HCT116 (cell line): ENCODE data around the gene HMGXB4. TPM values are rescaled to one million over a fixed set of nuclear protein-coding genes. Genes with fewer than 3 reads are reported as not detected.

Source experiments
- ATAC-seq: fragments of 200-7000 bp; cut with Tn5 transposase; 2 replicates; pipeline ENCODE4 v1.9.1; 2020; ENCODE audit warnings: mild to moderate bottlenecking, moderate library complexity
- BruUV-seq: library from RNA; stranded (reverse); fragments of 400-500 nt; replicated peaks from 2 replicates; lab custom pipeline; 2021; lab: Mats Ljungman, UMichigan
- CTCF ChIA-PET: fragments of 300-600 bp; sonication (Branson Sonifier 250); formaldehyde crosslinking; loops from one replicate; lab custom pipeline; 2021; ENCODE audit warnings: antibody characterized with exemption; lab: Charles Lee
- POLR2A ChIA-PET: fragments of 300-600, 350-600 bp; sonication (Branson Sonifier 250); formaldehyde crosslinking; loops from one replicate; lab custom pipeline; 2021; ENCODE audit warnings: antibody characterized with exemption; lab: Charles Lee
- RAD21 ChIA-PET, 2 experiments: fragments of 300-600 bp; sonication (Branson Sonifier 250); formaldehyde crosslinking; loops; one replicate each; lab custom pipeline; 2023; ENCODE audit warnings: low total read pairs in 2 of 2; ENCODE audit not compliant: uncharacterized antibody in 2 of 2, unreplicated experiment in 2 of 2, low non-redundant PET in 1 of 2; lab: Charles Lee
- DNase-seq: peaks from one replicate; pipeline ENCODE4 v3.0.0-alpha.2; 2010; ENCODE audit warnings: low read depth, low spot score
- H2AFZ ChIP-seq: fragments of 200-600 bp; shearing (Covaris generic), sonication (generic); 2 replicates; pipeline ENCODE4 v1.6.1; 2017; ENCODE audit warnings: low read depth, mixed run types, mixed read lengths, antibody characterized with exemption, low read length; ENCODE audit not compliant: poor library complexity, severe bottlenecking
- H3K27ac ChIP-seq: 2 replicates; pipeline ENCODE4 v1.5.1; 2012; ENCODE audit warnings: low read depth, low read length
- H3K27me3 ChIP-seq: fragments of 200-600 bp; sonication (generic); 2 replicates; pipeline ENCODE4 v1.6.1; 2016; ENCODE audit warnings: mixed run types, low read length, mixed read lengths; ENCODE audit not compliant: insufficient read depth
- H3K36me3 ChIP-seq, 2 experiments: fragments of 200-500 bp in 1 of 2; fragments of 200-600 bp in 1 of 2; sonication (Bioruptor generic) in 1 of 2; sonication (generic) in 1 of 2; 2 replicates each; pipeline versions ENCODE4 v1.5.1 to v1.6.1; 2014 to 2016; ENCODE audit warnings: low read length in 2 of 2, inconsistent platforms in 1 of 2, mixed read lengths in 1 of 2, mixed run types in 1 of 2; ENCODE audit not compliant: insufficient read depth in 2 of 2, control insufficient read depth in 1 of 2
- H3K4me1 ChIP-seq, 2 experiments: fragments of 200-600 bp in 1 of 2; sonication (generic) in 1 of 2; 2 replicates each; pipeline versions ENCODE4 v1.5.1 to v1.6.1; 2012 to 2017; ENCODE audit warnings: low read length in 2 of 2, inconsistent platforms in 1 of 2, mild to moderate bottlenecking in 1 of 2, mixed read lengths in 1 of 2, mixed run types in 1 of 2, moderate library complexity in 1 of 2; ENCODE audit not compliant: insufficient read depth in 2 of 2, control insufficient read depth in 1 of 2
- H3K4me2 ChIP-seq: fragments of 200-600 bp; sonication (generic); 2 replicates; pipeline ENCODE4 v1.6.1; 2017; ENCODE audit warnings: mixed run types, low read length, mixed read lengths
- H3K4me3 ChIP-seq, 2 experiments: fragments of 200-600 bp in 1 of 2; sonication (generic) in 1 of 2; replicated peaks in 1 of 2; 2 replicates each; pipeline ENCODE4 v1.5.1; 2011 to 2016; ENCODE audit warnings: low read length in 2 of 2, control low read depth in 1 of 2, low read depth in 1 of 2, mild to moderate bottlenecking in 1 of 2, mixed read lengths in 1 of 2, mixed run types in 1 of 2
- H3K79me2 ChIP-seq: fragments of 200-600 bp; sonication (generic); 2 replicates; pipeline ENCODE4 v1.6.1; 2017; ENCODE audit warnings: mild to moderate bottlenecking, mixed run types, low read length, moderate library complexity, mixed read lengths; ENCODE audit not compliant: insufficient read depth
- H3K9ac ChIP-seq: fragments of 200-600 bp; sonication (generic); 2 replicates; pipeline ENCODE4 v1.6.1; 2016; ENCODE audit warnings: low read length, mixed read lengths
- H3K9me2 ChIP-seq: fragments of 200-600 bp; sonication (generic), shearing (Covaris generic); 2 replicates; pipeline ENCODE4 v1.6.1; 2017; ENCODE audit warnings: mixed run types, mild to moderate bottlenecking, moderate library complexity; ENCODE audit not compliant: insufficient read depth
- H3K9me3 ChIP-seq, 2 experiments: fragments of 200-500 bp in 1 of 2; fragments of 200-600 bp in 1 of 2; sonication (Bioruptor generic) in 1 of 2; sonication (generic) in 1 of 2; 2 replicates each; pipeline ENCODE4 v1.6.1; 2014 to 2017; ENCODE audit warnings: low read length in 2 of 2, mixed read lengths in 2 of 2, inconsistent platforms in 1 of 2, low read depth in 1 of 2, mild to moderate bottlenecking in 1 of 2, mixed run types in 1 of 2, moderate library complexity in 1 of 2; ENCODE audit not compliant: control insufficient read depth in 1 of 2, insufficient read depth in 1 of 2
- H4K20me1 ChIP-seq: fragments of 200-600 bp; sonication (generic), shearing (Covaris generic); 2 replicates; pipeline ENCODE4 v1.6.1; 2017; ENCODE audit warnings: mixed run types, mild to moderate bottlenecking, moderate library complexity; ENCODE audit not compliant: insufficient read depth
- CBX3 ChIP-seq: IDR thresholded peaks from 2 replicates; pipeline ENCODE4 v1.6.1; 2012; ENCODE audit warnings: low read depth
- CEBPB ChIP-seq: IDR thresholded peaks from 2 replicates; pipeline ENCODE4 v1.6.1; 2012; ENCODE audit warnings: low read depth
- EGR1 ChIP-seq: IDR thresholded peaks from 2 replicates; pipeline ENCODE4 v1.6.1; 2012; ENCODE audit warnings: low read depth
- ELF1 ChIP-seq: IDR thresholded peaks from 2 replicates; pipeline ENCODE4 v1.6.1; 2012; ENCODE audit warnings: low read depth, borderline replicate concordance
- EZH2 ChIP-seq: fragments of 200-600 bp; sonication (generic); IDR thresholded peaks from 2 replicates; pipeline ENCODE4 v1.6.1; 2017; ENCODE audit warnings: antibody characterized with exemption, mixed run types
- FOSL1 ChIP-seq: IDR thresholded peaks from 2 replicates; pipeline ENCODE4 v1.6.1; 2012; ENCODE audit warnings: low read depth
- JUND ChIP-seq: IDR thresholded peaks from 2 replicates; pipeline ENCODE4 v1.6.1; 2012
- POLR2A ChIP-seq: IDR thresholded peaks from 2 replicates; pipeline ENCODE4 v1.7.0; 2011; ENCODE audit warnings: borderline replicate concordance; ENCODE audit not compliant: insufficient read depth, insufficient read length; ENCODE audit errors: extremely low read depth
- POLR2AphosphoS5 ChIP-seq: IDR thresholded peaks from 2 replicates; pipeline ENCODE4 v1.6.1; 2011; ENCODE audit warnings: mild to moderate bottlenecking, low read depth, low read length, moderate library complexity
- RAD21 ChIP-seq: IDR thresholded peaks from 2 replicates; pipeline ENCODE4 v1.6.1; 2012; ENCODE audit warnings: low read depth, mild to moderate bottlenecking
- SIN3A ChIP-seq: IDR thresholded peaks from 2 replicates; pipeline ENCODE4 v1.6.1; 2012; ENCODE audit warnings: low read depth
- SRF ChIP-seq: IDR thresholded peaks from 2 replicates; pipeline ENCODE4 v1.6.1; 2012; ENCODE audit warnings: low read depth
- TCF7L2 ChIP-seq: IDR thresholded peaks from 2 replicates; pipeline ENCODE4 v1.7.0; 2011; ENCODE audit warnings: borderline replicate concordance, inconsistent platforms; ENCODE audit not compliant: insufficient read depth, insufficient read length; ENCODE audit errors: extremely low read depth
- YY1 ChIP-seq: IDR thresholded peaks from 2 replicates; pipeline ENCODE4 v1.6.1; 2011; ENCODE audit warnings: low read length, low read depth, moderate library complexity, mild to moderate bottlenecking; ENCODE audit not compliant: insufficient replicate concordance; ENCODE audit errors: extremely low read depth
- ZFX ChIP-seq: fragments of 450-650 bp; IDR thresholded peaks from 2 replicates; pipeline ENCODE4 v1.6.1; 2017
- ZNF274 ChIP-seq: fragments of 200-500 bp; sonication (Bioruptor generic); IDR thresholded peaks from 2 replicates; pipeline ENCODE4 v1.6.1; 2014; ENCODE audit warnings: mild to moderate bottlenecking, low read depth, low read length, inconsistent platforms
- intact Hi-C: fragments of 100-400 bp; cut with micrococcal nuclease; formaldehyde crosslinking; loops from 2 replicates; pipeline ENCODE4 v1.10.0; 2022
- total RNA-seq: library from RNA; stranded (reverse); gene quantifications from one replicate; pipeline ENCODE4 v1.2.1, GENCODE V29; 2021; ENCODE audit not compliant: unreplicated experiment
- TF ChIP-seq, protein P1 (sequence below): IDR thresholded peaks from 2 replicates; pipeline ENCODE4 v1.6.1; 2012
- TF ChIP-seq, protein P2 (sequence below): IDR thresholded peaks from 2 replicates; pipeline ENCODE4 v1.6.1; 2012; ENCODE audit warnings: low read depth
- TF ChIP-seq, protein P3 (sequence below): IDR thresholded peaks from 2 replicates; pipeline ENCODE4 v1.6.1; 2011; ENCODE audit warnings: mild to moderate bottlenecking, low read length, moderate library complexity; ENCODE audit not compliant: insufficient replicate concordance; ENCODE audit errors: extremely low read depth

HMGXB4 gene
- total RNA-seq, 1 experiment from 2014 or later = 36.7 TPM

DNA sequence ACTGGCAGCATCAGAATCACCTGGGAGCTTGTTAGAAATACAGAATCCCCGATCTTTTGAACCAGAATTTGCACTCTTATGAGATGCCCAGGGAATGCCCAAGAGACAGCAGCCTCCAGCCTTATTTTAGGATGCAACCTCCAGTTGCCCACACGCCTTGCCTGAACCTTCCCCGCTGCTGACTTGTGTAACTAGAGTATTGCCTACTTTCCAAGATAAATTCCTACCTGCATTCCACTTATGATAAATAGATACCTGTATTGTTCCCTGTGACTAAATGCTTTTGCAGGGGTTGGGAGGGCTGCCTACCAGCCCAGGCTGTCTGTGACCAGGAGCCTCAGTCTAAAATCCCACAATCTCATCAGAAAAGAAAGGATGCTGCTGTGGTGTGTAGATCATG, 44.3 kb upstream of the HMGXB4 start:
- intact Hi-C loops = no loop called here
- TF ChIP-seq CEBPB (no peak), SIN3A (no peak), RAD21 (no peak), YY1 (no peak), FOSL1 (no peak), SRF (no peak), ZNF274 (no peak), CBX3 (no peak), ELF1 (no peak), POLR2A (no peak), TCF7L2 (no peak), EGR1 (no peak), ZFX (no peak), JUND (no peak), EZH2 (no peak), POLR2AphosphoS5 (no peak)
- TF ChIP-seq, protein P1, sequence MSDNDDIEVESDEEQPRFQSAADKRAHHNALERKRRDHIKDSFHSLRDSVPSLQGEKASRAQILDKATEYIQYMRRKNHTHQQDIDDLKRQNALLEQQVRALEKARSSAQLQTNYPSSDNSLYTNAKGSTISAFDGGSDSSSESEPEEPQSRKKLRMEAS = no peak
- TF ChIP-seq, protein P2, sequence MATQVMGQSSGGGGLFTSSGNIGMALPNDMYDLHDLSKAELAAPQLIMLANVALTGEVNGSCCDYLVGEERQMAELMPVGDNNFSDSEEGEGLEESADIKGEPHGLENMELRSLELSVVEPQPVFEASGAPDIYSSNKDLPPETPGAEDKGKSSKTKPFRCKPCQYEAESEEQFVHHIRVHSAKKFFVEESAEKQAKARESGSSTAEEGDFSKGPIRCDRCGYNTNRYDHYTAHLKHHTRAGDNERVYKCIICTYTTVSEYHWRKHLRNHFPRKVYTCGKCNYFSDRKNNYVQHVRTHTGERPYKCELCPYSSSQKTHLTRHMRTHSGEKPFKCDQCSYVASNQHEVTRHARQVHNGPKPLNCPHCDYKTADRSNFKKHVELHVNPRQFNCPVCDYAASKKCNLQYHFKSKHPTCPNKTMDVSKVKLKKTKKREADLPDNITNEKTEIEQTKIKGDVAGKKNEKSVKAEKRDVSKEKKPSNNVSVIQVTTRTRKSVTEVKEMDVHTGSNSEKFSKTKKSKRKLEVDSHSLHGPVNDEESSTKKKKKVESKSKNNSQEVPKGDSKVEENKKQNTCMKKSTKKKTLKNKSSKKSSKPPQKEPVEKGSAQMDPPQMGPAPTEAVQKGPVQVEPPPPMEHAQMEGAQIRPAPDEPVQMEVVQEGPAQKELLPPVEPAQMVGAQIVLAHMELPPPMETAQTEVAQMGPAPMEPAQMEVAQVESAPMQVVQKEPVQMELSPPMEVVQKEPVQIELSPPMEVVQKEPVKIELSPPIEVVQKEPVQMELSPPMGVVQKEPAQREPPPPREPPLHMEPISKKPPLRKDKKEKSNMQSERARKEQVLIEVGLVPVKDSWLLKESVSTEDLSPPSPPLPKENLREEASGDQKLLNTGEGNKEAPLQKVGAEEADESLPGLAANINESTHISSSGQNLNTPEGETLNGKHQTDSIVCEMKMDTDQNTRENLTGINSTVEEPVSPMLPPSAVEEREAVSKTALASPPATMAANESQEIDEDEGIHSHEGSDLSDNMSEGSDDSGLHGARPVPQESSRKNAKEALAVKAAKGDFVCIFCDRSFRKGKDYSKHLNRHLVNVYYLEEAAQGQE = no peak
- TF ChIP-seq, protein P3, sequence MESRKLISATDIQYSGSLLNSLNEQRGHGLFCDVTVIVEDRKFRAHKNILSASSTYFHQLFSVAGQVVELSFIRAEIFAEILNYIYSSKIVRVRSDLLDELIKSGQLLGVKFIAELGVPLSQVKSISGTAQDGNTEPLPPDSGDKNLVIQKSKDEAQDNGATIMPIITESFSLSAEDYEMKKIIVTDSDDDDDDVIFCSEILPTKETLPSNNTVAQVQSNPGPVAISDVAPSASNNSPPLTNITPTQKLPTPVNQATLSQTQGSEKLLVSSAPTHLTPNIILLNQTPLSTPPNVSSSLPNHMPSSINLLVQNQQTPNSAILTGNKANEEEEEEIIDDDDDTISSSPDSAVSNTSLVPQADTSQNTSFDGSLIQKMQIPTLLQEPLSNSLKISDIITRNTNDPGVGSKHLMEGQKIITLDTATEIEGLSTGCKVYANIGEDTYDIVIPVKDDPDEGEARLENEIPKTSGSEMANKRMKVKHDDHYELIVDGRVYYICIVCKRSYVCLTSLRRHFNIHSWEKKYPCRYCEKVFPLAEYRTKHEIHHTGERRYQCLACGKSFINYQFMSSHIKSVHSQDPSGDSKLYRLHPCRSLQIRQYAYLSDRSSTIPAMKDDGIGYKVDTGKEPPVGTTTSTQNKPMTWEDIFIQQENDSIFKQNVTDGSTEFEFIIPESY = no peak
- DNase-seq = no peak
- Histone ChIP-seq H3K27ac (no peak overlapping the region), H3K4me2 (no peak overlapping the region), H3K9me3 (no peaks in the 10 kb centered on the region), H3K9me2 (no peaks in the 10 kb centered on the region), H3K4me1 (peaks cover 0 to 2% of the 10 kb centered on the region in 2 experiments; a peak in 1 of 4 replicates), H3K27me3 (no peaks in the 10 kb centered on the region), H3K36me3 (peaks cover 0 to 4% of the 10 kb centered on the region in 2 experiments; a peak in 1 of 4 replicates), H3K4me3 (no peak overlapping the region), H3K79me2 (peaks cover under 1% of the 10 kb centered on the region; the same call in 1 of the 2 replicates), H2AFZ (no peak overlapping the region), H4K20me1 (no peaks in the 10 kb centered on the region), H3K9ac (no peak overlapping the region)
- ChIA-PET POLR2A (no interaction called here), RAD21 (no interaction called here), CTCF (no interaction called here)
- no TSS peak for BruUV-seq
- no peak for ATAC-seq
